ENCODE results near the gene PRELID3B.

PRELID3B gene

DNA sequence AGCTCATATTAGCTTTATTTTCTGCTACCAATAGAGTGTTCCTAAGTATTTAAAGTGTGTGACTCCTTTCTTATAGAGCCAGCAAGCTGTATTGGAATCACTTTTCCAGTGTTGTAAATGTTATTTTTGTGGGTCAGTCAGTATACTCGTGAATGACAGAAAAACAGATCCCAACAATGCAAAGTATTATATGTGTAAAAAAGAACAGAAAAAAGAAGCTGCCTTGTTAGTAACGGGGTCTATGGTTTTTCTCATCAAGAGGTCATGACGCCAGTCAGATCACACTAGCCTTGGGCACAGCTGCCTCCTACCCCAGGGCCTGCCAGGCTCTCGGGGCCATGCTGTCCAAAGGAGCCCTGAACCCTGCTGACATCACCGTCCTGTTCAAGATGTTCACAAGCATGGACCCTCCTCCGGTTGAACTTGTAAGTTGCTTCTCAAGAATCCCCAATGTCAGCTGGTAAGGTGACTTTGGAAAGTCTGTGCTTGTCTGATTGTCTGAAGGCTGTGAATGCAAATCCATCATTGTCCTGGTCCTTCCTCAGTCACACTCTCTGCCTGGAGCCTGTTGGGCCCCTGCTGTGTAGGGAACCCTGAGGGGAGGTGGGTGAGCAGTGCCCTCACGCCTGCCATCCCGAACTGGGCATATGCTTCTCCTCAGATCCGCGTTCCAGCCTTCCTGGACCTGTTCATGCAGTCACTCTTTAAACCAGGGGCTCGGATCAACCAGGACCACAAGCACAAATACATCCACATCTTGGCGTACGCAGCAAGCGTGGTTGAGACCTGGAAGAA is 51.7 kb downstream of the PRELID3B start:
- Mint-ChIP-seq H3K27ac (ENCODE audit: low read depth) (no peak overlapping the region), H3K36me3 (ENCODE audit: insufficient read depth) (peaks cover 63% of the 10 kb centered on the region)

DNA sequence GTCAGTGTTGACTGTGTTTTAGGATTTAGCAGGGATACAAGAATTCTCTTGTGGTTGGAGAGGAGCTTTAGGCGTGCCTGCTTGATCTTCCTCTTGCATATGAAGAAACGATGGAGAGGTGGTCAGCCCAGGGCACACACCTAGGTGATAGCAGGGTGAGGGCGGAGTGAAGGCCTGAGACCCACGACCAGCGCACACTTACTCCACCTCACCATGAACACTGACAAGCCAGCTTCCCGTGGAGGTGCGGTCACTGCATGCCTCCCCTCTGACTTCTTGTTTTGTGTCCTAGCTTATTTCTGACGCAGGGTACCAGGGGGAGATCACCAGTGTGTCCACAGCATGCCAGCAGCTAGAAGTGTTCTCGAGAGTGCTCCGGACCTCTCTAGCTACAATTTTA is 53.4 kb downstream of the PRELID3B start:
- ATAC-seq (replicated peaks; ENCODE audit: extremely low read depth, poor library complexity, severe bottlenecking) (no peak), DNase-seq (ENCODE audit: low spot score in 2 of 2) (no peak)
- peaks cover 19% of the 10 kb centered on the region for H3K4me1 Mint-ChIP-seq
- no peaks in the 10 kb centered on the region for H3K27me3 Mint-ChIP-seq
- H3K9me3 Mint-ChIP-seq: no peaks in the 10 kb centered on the region
- H3K27ac Mint-ChIP-seq (ENCODE audit: low read depth): no peak overlapping the region
- H3K36me3 Mint-ChIP-seq (ENCODE audit: insufficient read depth): peaks cover 54% of the 10 kb centered on the region
- no peak overlapping the region for H3K4me3 Mint-ChIP-seq

More for the DNA sequence above, 51.7 kb downstream of the PRELID3B start:
- Mint-ChIP-seq H3K4me3 (no peak overlapping the region), H3K4me1 (peaks cover 18% of the 10 kb centered on the region), H3K27me3 (no peaks in the 10 kb centered on the region), H3K9me3 (no peaks in the 10 kb centered on the region)
- ATAC-seq (replicated peaks; ENCODE audit: extremely low read depth, poor library complexity, severe bottlenecking): no peak
- no peak for DNase-seq (ENCODE audit: low spot score in 2 of 2)

DNA sequence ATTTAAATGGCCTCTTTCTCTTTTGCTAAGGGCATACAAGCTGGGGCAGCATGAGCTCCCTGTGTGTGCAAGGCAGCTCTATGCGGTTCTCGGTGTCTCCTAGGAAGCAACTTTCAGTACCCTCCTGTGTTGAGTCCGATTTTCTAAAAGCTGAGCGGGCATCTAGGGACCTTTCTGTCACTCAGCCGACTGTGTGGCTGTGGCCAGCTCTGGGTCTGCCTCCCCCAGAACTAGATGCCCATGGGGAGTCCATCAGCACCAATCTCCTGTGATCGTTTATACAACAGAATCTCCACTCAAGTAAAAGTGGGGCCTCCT is 54.1 kb downstream of the PRELID3B start:
- no peaks in the 10 kb centered on the region for H3K9me3 Mint-ChIP-seq
- H3K27ac Mint-ChIP-seq (ENCODE audit: low read depth): no peak overlapping the region
- peaks cover 50% of the 10 kb centered on the region for H3K36me3 Mint-ChIP-seq (ENCODE audit: insufficient read depth)
- H3K4me3 Mint-ChIP-seq: no peak overlapping the region
- peaks cover 26% of the 10 kb centered on the region for H3K4me1 Mint-ChIP-seq
- ATAC-seq (replicated peaks; ENCODE audit: extremely low read depth, poor library complexity, severe bottlenecking) (no peak), DNase-seq (ENCODE audit: low spot score in 2 of 2) (no peak)
- no peaks in the 10 kb centered on the region for H3K27me3 Mint-ChIP-seq

DNA sequence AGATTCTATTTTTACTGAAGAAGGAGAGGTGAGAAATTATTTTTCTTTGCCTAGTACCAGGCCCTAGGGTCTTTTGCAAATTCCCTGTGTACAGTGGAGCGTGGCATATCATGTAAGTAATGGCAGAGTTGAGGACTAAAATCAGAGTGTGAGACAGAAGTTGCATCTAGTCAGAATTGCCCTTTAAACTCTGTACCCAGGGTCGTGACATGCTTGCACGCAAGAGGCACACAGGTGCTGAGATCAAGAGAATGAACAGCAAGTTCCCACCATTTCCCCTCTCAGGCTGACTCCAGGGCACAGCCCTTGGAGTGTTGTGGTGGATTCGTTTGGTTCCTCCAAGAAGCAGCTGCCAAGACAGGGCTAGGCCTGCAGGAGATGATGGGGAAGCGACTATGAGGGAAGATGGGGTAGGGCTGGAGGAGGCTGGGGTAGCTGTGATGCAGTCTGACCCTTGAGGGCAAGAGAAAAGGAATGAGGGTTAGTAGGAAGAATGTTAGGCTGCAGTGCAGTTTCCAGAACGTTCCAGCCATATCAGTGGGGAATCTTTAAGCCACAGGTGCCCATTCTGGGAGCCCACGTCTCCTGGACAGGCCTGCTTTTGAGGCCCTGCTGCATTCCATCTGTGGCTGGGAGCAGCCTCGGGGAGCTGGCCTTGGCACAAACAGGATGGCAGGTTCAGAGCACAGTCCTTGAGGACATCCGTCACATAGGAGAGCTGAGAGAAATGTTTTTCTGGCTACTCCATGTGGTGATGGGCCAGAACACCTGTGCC is 54.6 kb downstream of the PRELID3B start:
- Mint-ChIP-seq H3K36me3 (ENCODE audit: insufficient read depth) (peaks cover 48% of the 10 kb centered on the region), H3K9me3 (no peaks in the 10 kb centered on the region), H3K27me3 (no peaks in the 10 kb centered on the region), H3K4me1 (peaks cover 28% of the 10 kb centered on the region), H3K4me3 (no peak overlapping the region), H3K27ac (ENCODE audit: low read depth) (peak overlapping the region; percentile 84)
- ATAC-seq (replicated peaks; ENCODE audit: extremely low read depth, poor library complexity, severe bottlenecking) (no peak), DNase-seq (ENCODE audit: low spot score in 2 of 2) (no peak)

DNA sequence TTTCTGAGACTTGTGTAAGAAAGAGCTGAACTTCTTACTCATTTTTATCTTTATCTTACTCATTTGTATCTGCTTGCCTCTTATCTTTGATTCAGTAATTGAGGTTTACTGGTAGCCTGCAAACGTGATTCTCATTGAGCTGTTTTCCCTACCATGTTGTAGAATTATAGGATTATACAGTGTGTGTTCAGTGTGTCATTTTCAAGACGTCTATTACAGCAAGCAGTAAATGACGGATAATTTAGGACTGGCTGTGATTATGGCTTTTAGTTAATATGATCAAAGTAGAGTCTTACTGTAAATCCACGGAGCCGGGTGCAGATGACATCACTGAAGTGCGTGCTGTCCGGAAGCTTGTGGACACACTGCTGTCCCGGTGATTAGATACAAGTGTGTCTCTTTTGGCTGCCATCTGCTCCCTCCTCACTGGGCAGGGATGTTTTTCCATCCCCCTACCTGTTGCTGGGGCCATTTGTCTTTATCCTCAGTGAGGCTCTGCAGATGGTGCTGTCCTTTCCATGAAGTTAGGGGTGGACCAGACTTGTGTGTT is 55.5 kb downstream of the PRELID3B start:
- H3K36me3 Mint-ChIP-seq (ENCODE audit: insufficient read depth): peaks cover 51% of the 10 kb centered on the region
- DNase-seq (ENCODE audit: low spot score in 2 of 2): no peak
- peaks cover 37% of the 10 kb centered on the region for H3K4me1 Mint-ChIP-seq
- no peaks in the 10 kb centered on the region for H3K27me3 Mint-ChIP-seq
- H3K9me3 Mint-ChIP-seq: no peaks in the 10 kb centered on the region
- no peak overlapping the region for H3K4me3 Mint-ChIP-seq
- no peak for ATAC-seq (replicated peaks; ENCODE audit: extremely low read depth, poor library complexity, severe bottlenecking)
- peak overlapping the region; percentile 2 for H3K27ac Mint-ChIP-seq (ENCODE audit: low read depth)

DNA sequence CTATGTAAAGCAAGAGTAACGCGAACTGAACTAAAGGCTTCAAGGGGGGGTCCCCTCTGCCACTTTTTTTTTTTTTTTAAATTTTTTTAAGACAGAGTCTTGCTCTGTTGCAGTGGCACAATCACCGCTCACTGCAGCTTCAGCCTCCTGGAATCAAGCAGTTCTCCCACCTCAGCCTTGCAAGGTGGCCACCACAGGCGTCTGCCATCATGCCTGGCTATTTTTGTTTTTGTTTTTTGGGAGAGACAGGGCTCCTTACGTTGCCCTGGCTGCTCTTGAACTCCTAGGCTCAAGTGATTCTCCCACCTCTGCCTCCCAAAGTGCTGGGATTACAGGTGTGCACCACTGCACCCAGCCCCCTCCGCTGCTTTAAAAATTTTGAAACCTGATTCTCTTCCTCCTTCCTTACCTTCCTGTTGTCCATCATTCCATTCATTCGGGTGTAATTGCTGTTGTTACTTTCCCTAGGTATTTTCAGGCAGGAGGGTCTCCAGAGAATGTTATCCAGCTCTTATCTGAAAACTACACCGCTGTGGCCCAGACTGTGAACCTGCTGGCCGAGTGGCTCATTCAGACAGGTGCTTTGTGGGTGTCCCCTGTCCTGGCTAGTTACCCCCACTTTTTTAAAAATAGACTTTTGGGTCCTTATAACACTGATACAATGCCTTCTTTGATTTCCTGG is 56.2 kb downstream of the PRELID3B start:
- Mint-ChIP-seq H3K4me3 (no peak overlapping the region), H3K27ac (ENCODE audit: low read depth) (peak overlapping the region; percentile 2), H3K36me3 (ENCODE audit: insufficient read depth) (peaks cover 49% of the 10 kb centered on the region), H3K27me3 (no peaks in the 10 kb centered on the region), H3K9me3 (no peaks in the 10 kb centered on the region), H3K4me1 (peaks cover 42% of the 10 kb centered on the region)
- DNase-seq (ENCODE audit: low spot score in 2 of 2) (no peak), ATAC-seq (replicated peaks; ENCODE audit: extremely low read depth, poor library complexity, severe bottlenecking) (no peak)

DNA sequence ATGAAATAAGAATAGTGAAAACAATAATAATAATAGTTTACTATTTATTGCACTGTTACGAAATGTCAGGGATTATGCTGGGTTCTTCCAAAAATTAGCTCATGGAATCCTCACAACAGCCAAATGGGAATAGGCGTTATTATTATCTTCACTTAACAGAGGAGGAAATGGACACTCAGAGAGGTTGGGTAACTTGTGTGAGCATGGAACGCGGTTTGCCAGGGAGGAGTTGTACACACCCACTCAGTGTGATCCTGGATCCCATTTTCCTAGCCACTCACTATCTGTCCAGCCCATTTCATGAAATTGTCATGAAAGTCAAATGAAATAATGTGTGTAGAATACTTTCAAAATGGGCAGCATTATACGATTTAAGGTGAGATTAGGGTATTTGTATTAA is 56.9 kb downstream of the PRELID3B start:
- no peaks in the 10 kb centered on the region for H3K9me3 Mint-ChIP-seq
- no peak for DNase-seq (ENCODE audit: low spot score in 2 of 2)
- no peaks in the 10 kb centered on the region for H3K27me3 Mint-ChIP-seq
- no peak for ATAC-seq (replicated peaks; ENCODE audit: extremely low read depth, poor library complexity, severe bottlenecking)
- H3K27ac Mint-ChIP-seq (ENCODE audit: low read depth): no peak overlapping the region
- peaks cover 47% of the 10 kb centered on the region for H3K36me3 Mint-ChIP-seq (ENCODE audit: insufficient read depth)
- peaks cover 42% of the 10 kb centered on the region for H3K4me1 Mint-ChIP-seq
- no peak overlapping the region for H3K4me3 Mint-ChIP-seq

DNA sequence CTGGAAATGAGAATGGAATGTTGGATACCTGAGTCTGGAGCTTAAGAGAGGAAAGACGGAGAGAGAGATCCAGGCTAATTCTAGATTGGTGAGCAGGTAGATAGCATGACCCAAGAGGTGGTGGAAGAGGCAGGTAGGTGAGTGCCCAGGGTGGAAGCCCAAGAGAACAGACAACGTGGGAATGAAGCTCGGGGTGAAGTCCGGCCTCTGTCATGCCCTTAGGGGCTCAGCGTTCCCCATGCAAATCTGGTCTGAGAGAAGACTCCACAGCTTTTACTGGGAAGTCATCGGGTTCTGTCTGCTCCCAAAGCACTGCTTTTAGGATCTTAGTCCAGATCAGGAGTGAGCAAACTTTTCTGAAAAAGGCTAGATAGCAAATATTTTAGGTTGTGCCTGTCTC is 57.9 kb downstream of the PRELID3B start:
- no peak for DNase-seq (ENCODE audit: low spot score in 2 of 2)
- Mint-ChIP-seq H3K27me3 (no peaks in the 10 kb centered on the region), H3K27ac (ENCODE audit: low read depth) (peak overlapping the region; percentile 50), H3K4me3 (peak overlapping the region; percentile 77), H3K4me1 (peaks cover 42% of the 10 kb centered on the region), H3K36me3 (ENCODE audit: insufficient read depth) (peaks cover 40% of the 10 kb centered on the region), H3K9me3 (no peaks in the 10 kb centered on the region)
- ATAC-seq (replicated peaks; ENCODE audit: extremely low read depth, poor library complexity, severe bottlenecking): no peak

All from central memory CD8-positive, alpha-beta T cell (primary cell).